HEK293 (cell line): ENCODE data around the gene PDGFA.
A peak's percentile ranks its signal among the peaks of the same experiment; 100 is the strongest.

Source experiments
- CTCF ChIA-PET: fragments of 350-600 bp; formaldehyde crosslinking; extraction: SDS; loops from one replicate; lab custom pipeline; 2021; ENCODE audit warnings: antibody characterized with exemption; lab: Yijun Ruan, JAX
- POLR2A ChIA-PET: fragments of 300-600 bp; formaldehyde crosslinking; extraction: SDS; loops from one replicate; lab custom pipeline; 2020; ENCODE audit warnings: antibody characterized with exemption, inconsistent platforms; lab: Yijun Ruan, JAX
- H3K27ac ChIP-seq: fragments of 200-500 bp; sonication (Bioruptor generic); 2 replicates; pipeline ENCODE4 v1.5.1; 2014; ENCODE audit warnings: low read depth, low read length, control low read depth, inconsistent platforms; ENCODE audit errors: extremely low read depth
- H3K36me3 ChIP-seq, 2 experiments: fragments of 200-500 bp in 1 of 2; sonication (Bioruptor generic) in 1 of 2; 1 replicate in 1 of 2; 2 replicates in 1 of 2; pipeline ENCODE4 v1.5.1; 2014 to 2017; ENCODE audit warnings: inconsistent platforms in 2 of 2, low read length in 2 of 2; ENCODE audit not compliant: control insufficient read depth in 2 of 2, insufficient read depth in 1 of 2
- H3K4me1 ChIP-seq: fragments of 200-500 bp; sonication (Bioruptor generic); 2 replicates; pipeline ENCODE4 v1.5.1; 2014; ENCODE audit warnings: mild to moderate bottlenecking, low read length, inconsistent platforms; ENCODE audit not compliant: control insufficient read depth, insufficient read depth
- H3K4me3 ChIP-seq: 2 replicates; pipeline ENCODE4 v1.5.1; 2011; ENCODE audit warnings: low read depth, mild to moderate bottlenecking, control low read depth, low read length, moderate library complexity
- H3K9me3 ChIP-seq: fragments of 200-500 bp; sonication (Bioruptor generic); 2 replicates; pipeline ENCODE4 v1.5.1; 2014; ENCODE audit warnings: low read depth, low read length, inconsistent platforms; ENCODE audit not compliant: control insufficient read depth, insufficient read depth
- EGR2 ChIP-seq: fragments of 450-650 bp; formaldehyde crosslinking; IDR thresholded peaks from 2 replicates; pipeline ENCODE4 v1.5.1; 2016; ENCODE audit warnings: low read depth, missing biosample characterization, missing genetic modification characterization
- GLI4 ChIP-seq: fragments of 450-650 bp; formaldehyde crosslinking; IDR thresholded peaks from 2 replicates; pipeline ENCODE4 v1.5.1; 2016; ENCODE audit warnings: missing biosample characterization, missing genetic modification characterization
- GLIS1 ChIP-seq: fragments of 450-650 bp; formaldehyde crosslinking; IDR thresholded peaks from 2 replicates; pipeline ENCODE4 v1.5.1; 2016; ENCODE audit warnings: missing biosample characterization, missing genetic modification characterization
- IKZF3 ChIP-seq: fragments of 450-650 bp; IDR thresholded peaks from 2 replicates; pipeline ENCODE4 v1.5.0; 2018; ENCODE audit warnings: missing biosample characterization, mild to moderate bottlenecking, missing genetic modification characterization, moderate library complexity
- KLF1 ChIP-seq: fragments of 450-650 bp; formaldehyde crosslinking; IDR thresholded peaks from 2 replicates; pipeline ENCODE4 v1.5.1; 2016; ENCODE audit warnings: missing biosample characterization, missing genetic modification characterization
- KLF8 ChIP-seq: fragments of 450-650 bp; formaldehyde crosslinking; IDR thresholded peaks from 2 replicates; pipeline ENCODE4 v1.5.1; 2016; ENCODE audit warnings: missing biosample characterization, missing genetic modification characterization
- MYNN ChIP-seq: fragments of 450-650 bp; formaldehyde crosslinking; IDR thresholded peaks from 2 replicates; pipeline ENCODE4 v1.5.1; 2016; ENCODE audit warnings: missing biosample characterization, missing genetic modification characterization, borderline replicate concordance
- SCRT1 ChIP-seq: fragments of 450-650 bp; formaldehyde crosslinking; IDR thresholded peaks from 2 replicates; pipeline ENCODE4 v1.5.1; 2016; ENCODE audit warnings: missing biosample characterization, missing genetic modification characterization, borderline replicate concordance
- YY1 ChIP-seq: fragments of 450-650 bp; formaldehyde crosslinking; IDR thresholded peaks from 2 replicates; pipeline ENCODE4 v1.5.1; 2018; ENCODE audit warnings: missing biosample characterization, missing genetic modification characterization
- ZBTB20 ChIP-seq: fragments of 450-650 bp; formaldehyde crosslinking; IDR thresholded peaks from 2 replicates; pipeline ENCODE4 v1.5.1; 2016; ENCODE audit warnings: missing biosample characterization, missing genetic modification characterization
- ZEB2 ChIP-seq: fragments of 450-650 bp; formaldehyde crosslinking; IDR thresholded peaks from 2 replicates; pipeline ENCODE4 v1.5.1; 2016; ENCODE audit warnings: missing biosample characterization, missing genetic modification characterization
- ZIC2 ChIP-seq: fragments of 450-650 bp; formaldehyde crosslinking; IDR thresholded peaks from 2 replicates; pipeline ENCODE4 v1.5.1; 2016; ENCODE audit warnings: missing biosample characterization, missing genetic modification characterization
- ZNF112 ChIP-seq: fragments of 450-650 bp; formaldehyde crosslinking; IDR thresholded peaks from 2 replicates; pipeline ENCODE4 v1.5.0; 2017; ENCODE audit warnings: missing biosample characterization, missing genetic modification characterization
- ZNF148 ChIP-seq: fragments of 450-650 bp; formaldehyde crosslinking; IDR thresholded peaks from 2 replicates; pipeline ENCODE4 v1.5.0; 2017; ENCODE audit warnings: missing biosample characterization, missing genetic modification characterization, borderline replicate concordance
- ZNF341 ChIP-seq: fragments of 450-650 bp; formaldehyde crosslinking; IDR thresholded peaks from 2 replicates; pipeline ENCODE4; 2016; ENCODE audit warnings: low read depth, missing biosample characterization, missing genetic modification characterization
- ZNF366 ChIP-seq: fragments of 450-650 bp; formaldehyde crosslinking; conservative IDR thresholded peaks from 2 replicates; pipeline ENCODE4 v1.5.1; 2016; ENCODE audit warnings: missing biosample characterization, missing genetic modification characterization
- ZNF398 ChIP-seq: fragments of 450-650 bp; formaldehyde crosslinking; IDR thresholded peaks from 2 replicates; pipeline ENCODE4 v1.5.1; 2017; ENCODE audit warnings: missing biosample characterization, missing genetic modification characterization
- ZNF555 ChIP-seq: fragments of 450-650 bp; formaldehyde crosslinking; conservative IDR thresholded peaks from 2 replicates; pipeline ENCODE4 v1.5.1; 2017; ENCODE audit warnings: missing biosample characterization, mild to moderate bottlenecking, missing genetic modification characterization, inconsistent platforms
- ZNF560 ChIP-seq: fragments of 450-650 bp; formaldehyde crosslinking; IDR thresholded peaks from 2 replicates; pipeline ENCODE4 v1.5.1; 2017; ENCODE audit warnings: missing biosample characterization, missing genetic modification characterization, borderline replicate concordance
- ZNF571 ChIP-seq: fragments of 450-650 bp; formaldehyde crosslinking; IDR thresholded peaks from 2 replicates; pipeline ENCODE4 v1.5.0; 2017; ENCODE audit warnings: missing biosample characterization, missing genetic modification characterization
- ZNF596 ChIP-seq: fragments of 450-650 bp; IDR thresholded peaks from 2 replicates; pipeline ENCODE4 v1.5.0; 2018; ENCODE audit warnings: missing biosample characterization, mild to moderate bottlenecking, missing genetic modification characterization, moderate library complexity
- ZNF629 ChIP-seq: fragments of 450-650 bp; formaldehyde crosslinking; IDR thresholded peaks from 2 replicates; pipeline ENCODE4 v1.5.1; 2017; ENCODE audit warnings: missing biosample characterization, missing genetic modification characterization
- ZNF654 ChIP-seq: fragments of 450-650 bp; formaldehyde crosslinking; IDR thresholded peaks from 2 replicates; pipeline ENCODE4 v1.5.1; 2016; ENCODE audit warnings: low read depth, missing biosample characterization, missing genetic modification characterization
- ZNF664 ChIP-seq: fragments of 450-650 bp; formaldehyde crosslinking; IDR thresholded peaks from 2 replicates; pipeline ENCODE4 v1.5.1; 2016; ENCODE audit warnings: missing biosample characterization, missing genetic modification characterization
- ZNF704 ChIP-seq: fragments of 450-650 bp; formaldehyde crosslinking; IDR thresholded peaks from 2 replicates; pipeline ENCODE4 v1.5.1; 2016; ENCODE audit warnings: missing biosample characterization, missing genetic modification characterization
- ZNF707 ChIP-seq: fragments of 450-650 bp; formaldehyde crosslinking; IDR thresholded peaks from 2 replicates; pipeline ENCODE4 v1.5.1; 2016; ENCODE audit warnings: missing biosample characterization, missing genetic modification characterization
- TF ChIP-seq, protein P1 (sequence below): fragments of 450-650 bp; formaldehyde crosslinking; IDR thresholded peaks from 2 replicates; pipeline ENCODE4 v1.5.1; 2016; ENCODE audit warnings: missing biosample characterization, missing genetic modification characterization
- TF ChIP-seq, protein P2 (sequence below): fragments of 450-650 bp; formaldehyde crosslinking; IDR thresholded peaks from 2 replicates; pipeline ENCODE4 v1.5.1; 2016; ENCODE audit warnings: missing biosample characterization, missing genetic modification characterization

The PDGFA gene

GRCh38 chr7:452226-452751 is 67.4 kb downstream of the PDGFA start (continued):
- TF ChIP-seq, protein P1, sequence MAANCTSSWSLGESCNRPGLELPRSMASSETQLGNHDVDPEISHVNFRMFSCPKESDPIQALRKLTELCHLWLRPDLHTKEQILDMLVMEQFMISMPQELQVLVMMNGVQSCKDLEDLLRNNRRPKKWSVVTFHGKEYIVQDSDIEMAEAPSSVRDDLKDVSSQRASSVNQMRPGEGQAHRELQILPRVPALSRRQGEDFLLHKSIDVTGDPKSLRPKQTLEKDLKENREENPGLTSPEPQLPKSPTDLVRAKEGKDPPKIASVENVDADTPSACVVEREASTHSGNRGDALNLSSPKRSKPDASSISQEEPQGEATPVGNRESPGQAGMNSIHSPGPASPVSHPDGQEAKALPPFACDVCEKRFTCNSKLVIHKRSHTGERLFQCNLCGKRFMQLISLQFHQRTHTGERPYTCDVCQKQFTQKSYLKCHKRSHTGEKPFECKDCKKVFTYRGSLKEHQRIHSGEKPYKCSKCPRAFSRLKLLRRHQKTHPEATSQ (tag by site-specific recombination), result no peak

DNA sequence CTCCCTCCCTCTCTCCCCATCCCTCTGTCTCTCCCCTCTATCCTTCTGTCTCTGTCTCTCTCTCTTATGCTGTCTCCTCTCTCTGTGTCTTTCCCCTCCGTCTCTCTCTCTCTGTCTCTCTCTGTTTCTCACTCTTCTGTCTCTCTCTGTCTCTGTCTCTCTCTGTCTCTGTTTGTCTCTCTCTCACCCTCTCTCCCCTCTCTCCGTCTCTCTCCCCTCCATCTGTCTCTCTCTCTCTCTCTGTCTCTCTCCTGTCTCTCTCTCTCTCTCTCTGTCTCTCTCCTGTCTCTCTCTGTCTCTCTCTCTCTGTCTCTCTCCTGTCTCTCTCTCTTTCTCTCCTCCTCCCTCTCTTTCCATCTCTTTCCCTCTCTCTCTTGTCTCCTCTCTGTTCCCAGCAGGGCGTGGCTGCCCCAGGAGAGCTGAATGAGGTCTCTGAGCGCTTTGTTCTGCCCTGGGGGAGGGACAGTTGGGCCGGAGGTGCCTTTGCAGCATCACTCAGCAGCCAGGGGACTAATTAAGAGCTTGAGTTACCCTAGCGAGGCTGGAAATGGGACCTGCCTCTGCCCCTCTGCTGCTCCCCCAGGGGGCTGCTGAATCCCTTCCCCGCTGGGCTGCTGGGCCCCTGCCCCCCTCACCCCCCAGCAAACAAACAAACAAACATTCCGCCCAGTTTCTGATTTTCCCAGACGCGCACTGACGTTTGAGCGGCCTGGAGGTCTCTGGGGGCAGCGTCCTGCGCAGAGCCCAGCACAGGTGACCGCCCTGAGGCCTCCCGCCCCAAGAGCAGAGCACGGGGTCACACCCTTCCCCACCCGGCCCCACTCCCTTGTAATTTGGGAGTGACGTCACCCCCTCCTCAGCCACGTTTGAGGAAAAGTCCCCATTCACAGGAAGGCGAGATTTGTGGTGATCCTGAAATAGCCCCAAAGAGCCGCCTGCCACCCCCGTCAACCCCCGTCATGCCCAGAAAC is 68.1 kb downstream of the PDGFA start:
- no peaks in the 10 kb centered on the region for H3K4me1 ChIP-seq
- no peak overlapping the region for H3K27ac ChIP-seq
- no peaks in the 10 kb centered on the region for H3K36me3 ChIP-seq
- no peaks in the 10 kb centered on the region for H3K9me3 ChIP-seq
- ChIA-PET POLR2A (interaction anchor here (0.6 kb wide), 1 partner anchor 112 kb away, joined by 4 read pairs; no protein-coding TSS in a partner anchor), CTCF (no interaction called here)
- no peak overlapping the region for H3K4me3 ChIP-seq
- TF ChIP-seq ZNF112 (tag by site-specific recombination), result no peak
- no peak for TF ChIP-seq ZNF560 (tag by site-specific recombination)
- no peak for TF ChIP-seq ZEB2 (tag by site-specific recombination)
- no peak for TF ChIP-seq MYNN
- no peak for TF ChIP-seq IKZF3 (tag by site-specific recombination)
- TF ChIP-seq, protein P2, sequence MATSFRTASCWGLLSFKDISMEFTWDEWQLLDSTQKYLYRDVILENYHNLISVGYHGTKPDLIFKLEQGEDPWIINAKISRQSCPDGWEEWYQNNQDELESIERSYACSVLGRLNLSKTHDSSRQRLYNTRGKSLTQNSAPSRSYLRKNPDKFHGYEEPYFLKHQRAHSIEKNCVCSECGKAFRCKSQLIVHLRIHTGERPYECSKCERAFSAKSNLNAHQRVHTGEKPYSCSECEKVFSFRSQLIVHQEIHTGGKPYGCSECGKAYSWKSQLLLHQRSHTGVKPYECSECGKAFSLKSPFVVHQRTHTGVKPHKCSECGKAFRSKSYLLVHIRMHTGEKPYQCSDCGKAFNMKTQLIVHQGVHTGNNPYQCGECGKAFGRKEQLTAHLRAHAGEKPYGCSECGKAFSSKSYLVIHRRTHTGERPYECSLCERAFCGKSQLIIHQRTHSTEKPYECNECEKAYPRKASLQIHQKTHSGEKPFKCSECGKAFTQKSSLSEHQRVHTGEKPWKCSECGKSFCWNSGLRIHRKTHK, result no peak
- no peak for TF ChIP-seq ZNF148 (tag by site-specific recombination)
- TF ChIP-seq YY1 (tag by site-specific recombination), result no peak
- no peak for TF ChIP-seq EGR2
- TF ChIP-seq ZNF707 (tag by site-specific recombination), result no peak
- no peak for TF ChIP-seq ZBTB20 (tag by site-specific recombination)
- TF ChIP-seq SCRT1 (tag by site-specific recombination), result no peak
- peak; percentile 98 for TF ChIP-seq ZNF596 (tag by site-specific recombination)
- no peak for TF ChIP-seq ZNF664 (tag by site-specific recombination)
- no peak for TF ChIP-seq ZNF654 (tag by site-specific recombination)
- peak; percentile 67 for TF ChIP-seq KLF1 (tag by site-specific recombination)
- peak; percentile 88 for TF ChIP-seq ZIC2 (tag by site-specific recombination)
- peak; percentile 87 for TF ChIP-seq ZNF366 (tag by site-specific recombination)
- no peak for TF ChIP-seq GLI4
- TF ChIP-seq ZNF398, result no peak
- TF ChIP-seq GLIS1 (tag by site-specific recombination), result peak; percentile 82
- TF ChIP-seq KLF8 (tag by site-specific recombination), result no peak
- TF ChIP-seq ZNF704, result no peak
- no peak for TF ChIP-seq ZNF555 (tag by site-specific recombination)
- TF ChIP-seq ZNF341, result no peak
- TF ChIP-seq ZNF571 (tag by site-specific recombination), result no peak
- TF ChIP-seq ZNF629 (tag by site-specific recombination), result no peak
